Fibroblast of lung (primary cell): Measurements from ENCODE around the gene PHF20. TPM values are rescaled to one million over a fixed set of nuclear protein-coding genes. Genes with fewer than 3 reads are reported as not detected.
A peak's percentile ranks its signal among the peaks of the same experiment; 100 is the strongest.
"Not testable (repeated sequence)": the region's sequence is repeated elsewhere in the genome, so short reads cannot be mapped to it uniquely, and the experiment has no call there.

Experiments used
- DNase-seq, 2 donors: peaks; one replicate each; pipeline versions ENCODE4 v3.0.0 to v3.0.0-alpha.2; 2010; ENCODE audit warnings: low read depth in 2 of 2
- H2AFZ ChIP-seq: 2 replicates; pipeline ENCODE4 v1.5.1; 2012; ENCODE audit warnings: low read length, control low read depth, inconsistent platforms
- H3K27ac ChIP-seq: 2 replicates; pipeline ENCODE4 v1.5.1; 2011; ENCODE audit warnings: low read length, control low read depth; ENCODE audit not compliant: insufficient read depth
- H3K27me3 ChIP-seq: 2 replicates; pipeline ENCODE4 v1.5.1; 2011; ENCODE audit warnings: mild to moderate bottlenecking, low read length; ENCODE audit not compliant: control insufficient read depth, insufficient read depth
- H3K36me3 ChIP-seq: 2 replicates; pipeline ENCODE4 v1.5.1; 2011; ENCODE audit warnings: low read length; ENCODE audit not compliant: control insufficient read depth, insufficient read depth
- H3K4me1 ChIP-seq: 2 replicates; pipeline ENCODE4 v1.5.1; 2011; ENCODE audit warnings: low read length; ENCODE audit not compliant: control insufficient read depth, insufficient read depth; ENCODE audit errors: extremely low read depth
- H3K4me2 ChIP-seq: 2 replicates; pipeline ENCODE4 v1.5.1; 2011; ENCODE audit warnings: low read length, control low read depth; ENCODE audit not compliant: insufficient read depth; ENCODE audit errors: extremely low read depth
- H3K4me3 ChIP-seq, 4 experiments: fragments of 200-600 bp in 1 of 4; sonication (generic) in 1 of 4; replicated peaks in 1 of 4; 2 replicates each; pipeline ENCODE4 v1.5.1; 2011 to 2016; ENCODE audit warnings: low read length in 4 of 4, low read depth in 3 of 4, mild to moderate bottlenecking in 3 of 4, control low read depth in 2 of 4, inconsistent platforms in 1 of 4, mixed read lengths in 1 of 4; ENCODE audit not compliant: insufficient read depth in 1 of 4; ENCODE audit errors: control extremely low read depth in 1 of 4
- H3K79me2 ChIP-seq: 2 replicates; pipeline ENCODE4 v1.5.1; 2012; ENCODE audit warnings: mild to moderate bottlenecking, low read length, inconsistent platforms; ENCODE audit not compliant: control insufficient read depth, insufficient read depth
- H3K9ac ChIP-seq: 2 replicates; pipeline ENCODE4 v1.5.1; 2011; ENCODE audit warnings: mild to moderate bottlenecking, low read length, control low read depth; ENCODE audit not compliant: insufficient read depth
- H3K9me3 ChIP-seq: 2 replicates; pipeline ENCODE4 v1.5.1; 2012; ENCODE audit warnings: low read depth, low read length; ENCODE audit not compliant: control insufficient read depth, insufficient read depth
- H4K20me1 ChIP-seq: 2 replicates; pipeline ENCODE4 v1.5.1; 2011; ENCODE audit warnings: low read length; ENCODE audit not compliant: control insufficient read depth, insufficient read depth; ENCODE audit errors: extremely low read depth
- EZH2 ChIP-seq: IDR thresholded peaks from 2 replicates; pipeline ENCODE4 v1.5.1; 2012; ENCODE audit warnings: low read length, control low read depth, mild to moderate bottlenecking; ENCODE audit errors: missing control alignments
- polyA plus RNA-seq, 2 donors: library from polyadenylated mRNA; depleted of rRNA in 1 of 2; stranded (reverse) in 1 of 2; unstranded in 1 of 2; fragments of >200 nt; gene quantifications; 2 replicates each; pipeline ENCODE4 v1.2.1, GENCODE V29; 2011 to 2012; ENCODE audit warnings: missing spikeins in 1 of 2
- total RNA-seq: library from RNA; depleted of rRNA; stranded (reverse); fragments of >200 nt; gene quantifications from 2 replicates; pipeline ENCODE4 v1.2.1, GENCODE V29; 2014
- TF ChIP-seq, protein P1 (sequence below), 2 donors: IDR thresholded peaks in 1 of 2; conservative IDR thresholded peaks in 1 of 2; 1 replicate in 1 of 2; 2 replicates in 1 of 2; pipeline ENCODE4 v1.5.1; 2011 to 2012; ENCODE audit warnings: low read length in 2 of 2, control low read depth in 1 of 2, inconsistent platforms in 1 of 2, low read depth in 1 of 2, mild to moderate bottlenecking in 1 of 2

The PHF20 gene
- total and polyA plus RNA-seq, 2 donors (not counting 1 experiment from before 2014, with no cell fraction given) = 31.4 to 40.1 TPM

DNA sequence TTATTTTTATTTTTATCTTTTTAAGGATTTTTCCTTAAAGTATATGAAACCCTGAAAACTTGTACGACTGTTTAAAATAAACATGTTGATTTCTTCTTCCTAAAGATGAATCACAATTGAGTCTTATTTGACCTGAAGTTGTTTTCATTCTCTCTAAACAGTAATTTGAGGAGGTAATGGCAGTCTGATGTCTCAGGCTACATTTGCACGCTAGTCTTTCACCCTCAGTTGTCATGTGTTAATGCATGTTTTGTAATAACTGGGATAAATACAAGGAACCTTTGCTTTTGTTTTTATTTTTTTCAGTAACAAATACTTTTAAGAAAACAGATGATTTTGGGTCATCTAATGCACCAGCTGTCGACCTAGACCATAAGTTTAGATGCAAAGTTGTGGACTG, 127.2 kb downstream of the PHF20 start:
- no peak overlapping the region for H3K9ac ChIP-seq
- peaks cover 2% of the 10 kb centered on the region for H3K79me2 ChIP-seq
- H3K9me3 ChIP-seq = no peaks in the 10 kb centered on the region
- no peak overlapping the region for H3K4me3 ChIP-seq
- no peak overlapping the region for H3K4me2 ChIP-seq
- H3K36me3 ChIP-seq = no peaks in the 10 kb centered on the region
- TF ChIP-seq, protein P1, sequence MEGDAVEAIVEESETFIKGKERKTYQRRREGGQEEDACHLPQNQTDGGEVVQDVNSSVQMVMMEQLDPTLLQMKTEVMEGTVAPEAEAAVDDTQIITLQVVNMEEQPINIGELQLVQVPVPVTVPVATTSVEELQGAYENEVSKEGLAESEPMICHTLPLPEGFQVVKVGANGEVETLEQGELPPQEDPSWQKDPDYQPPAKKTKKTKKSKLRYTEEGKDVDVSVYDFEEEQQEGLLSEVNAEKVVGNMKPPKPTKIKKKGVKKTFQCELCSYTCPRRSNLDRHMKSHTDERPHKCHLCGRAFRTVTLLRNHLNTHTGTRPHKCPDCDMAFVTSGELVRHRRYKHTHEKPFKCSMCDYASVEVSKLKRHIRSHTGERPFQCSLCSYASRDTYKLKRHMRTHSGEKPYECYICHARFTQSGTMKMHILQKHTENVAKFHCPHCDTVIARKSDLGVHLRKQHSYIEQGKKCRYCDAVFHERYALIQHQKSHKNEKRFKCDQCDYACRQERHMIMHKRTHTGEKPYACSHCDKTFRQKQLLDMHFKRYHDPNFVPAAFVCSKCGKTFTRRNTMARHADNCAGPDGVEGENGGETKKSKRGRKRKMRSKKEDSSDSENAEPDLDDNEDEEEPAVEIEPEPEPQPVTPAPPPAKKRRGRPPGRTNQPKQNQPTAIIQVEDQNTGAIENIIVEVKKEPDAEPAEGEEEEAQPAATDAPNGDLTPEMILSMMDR (conservative IDR thresholded peaks at IDR 0.05 in 1 of 2, IDR thresholded peaks at IDR 0.05 in 1 of 2; ENCODE audit: low read depth in 1 of 2, low read length in 2 of 2) = no peak
- TF ChIP-seq EZH2 = no peak
- no peak overlapping the region for H2AFZ ChIP-seq
- peaks cover 9% of the 10 kb centered on the region for H3K4me1 ChIP-seq
- no peaks in the 10 kb centered on the region for H3K27me3 ChIP-seq
- DNase-seq = no peak
- H3K27ac ChIP-seq = no peak overlapping the region
- H4K20me1 ChIP-seq = no peaks in the 10 kb centered on the region

DNA sequence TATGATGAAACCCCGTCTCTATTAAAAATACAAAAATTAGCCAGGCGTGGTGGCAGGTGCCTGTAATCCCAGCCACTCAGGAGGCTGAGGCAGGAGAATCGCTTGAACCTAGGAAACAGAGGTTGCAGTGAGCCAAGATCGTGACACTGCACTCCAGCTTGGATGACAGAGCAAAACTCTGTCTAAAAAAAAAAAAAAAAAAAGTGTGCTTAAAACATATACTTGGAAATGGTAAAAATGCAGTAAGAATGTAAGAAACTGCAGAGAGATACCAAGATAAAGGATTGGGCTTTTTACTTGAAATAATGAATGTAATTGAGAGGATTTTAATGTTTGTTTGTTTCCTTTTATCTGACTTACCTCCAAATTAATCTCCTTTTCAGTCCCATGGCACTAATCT, 129.4 kb downstream of the PHF20 start:
- H3K36me3 ChIP-seq, H3K27me3 ChIP-seq, H3K9ac ChIP-seq, H3K9me3 ChIP-seq, DNase-seq, H3K79me2 ChIP-seq, H3K4me3 ChIP-seq, H2AFZ ChIP-seq, H3K4me2 ChIP-seq, H4K20me1 ChIP-seq, H3K4me1 ChIP-seq: not testable (repeated sequence)
- H3K27ac ChIP-seq = peak overlapping the region; percentile 76

DNA sequence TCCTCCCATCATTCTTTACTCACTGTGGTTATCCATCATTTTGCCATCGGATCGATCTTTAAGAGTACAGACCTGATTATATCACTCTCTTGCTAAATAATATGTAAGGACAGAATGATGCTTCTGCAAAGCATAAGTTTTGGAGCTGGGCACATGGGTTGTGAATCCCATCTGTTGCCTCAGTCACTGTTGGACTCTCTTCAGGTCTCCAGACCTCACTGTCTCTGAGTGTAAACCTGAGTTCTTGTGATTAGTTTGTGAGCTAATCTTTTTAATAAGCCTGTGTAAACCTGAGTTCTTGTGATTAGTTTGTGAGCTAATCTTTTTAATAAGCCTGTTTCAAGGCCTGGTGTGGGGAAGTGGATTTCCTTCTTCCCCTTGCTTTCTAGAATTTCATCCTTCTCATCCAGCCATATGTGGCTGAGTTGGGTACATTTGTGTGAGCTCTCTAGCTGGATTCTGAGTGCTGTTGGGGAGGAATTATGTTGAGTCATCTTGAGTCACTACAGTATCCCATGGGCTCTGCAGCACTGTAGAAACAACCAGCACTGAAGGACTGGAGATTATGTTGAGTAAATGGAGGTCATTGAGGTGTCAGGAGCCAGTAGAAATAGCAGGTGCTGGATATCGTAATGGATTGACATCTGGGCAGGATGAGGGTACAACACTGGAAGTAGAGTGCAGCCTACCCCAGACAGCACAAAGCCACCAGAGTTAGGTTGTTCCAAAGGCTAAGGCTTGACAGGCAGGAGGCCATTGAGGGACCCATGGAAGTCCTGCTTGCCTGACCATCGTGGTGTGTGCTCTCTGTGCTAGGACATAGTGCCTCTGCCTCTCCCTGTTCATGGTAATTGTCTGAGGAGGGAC, 130.1 kb downstream of the PHF20 start:
- Histone ChIP-seq H4K20me1 (no peaks in the 10 kb centered on the region), H3K79me2 (peaks cover 2% of the 10 kb centered on the region), H3K4me1 (peaks cover 9% of the 10 kb centered on the region), H3K36me3 (peaks cover 3% of the 10 kb centered on the region), H3K27me3 (no peaks in the 10 kb centered on the region), H3K9me3 (no peaks in the 10 kb centered on the region), H3K4me3 (no peak overlapping the region), H2AFZ (no peak overlapping the region), H3K27ac (peak overlapping the region; percentile 76), H3K4me2 (peak overlapping the region; percentile 52), H3K9ac (no peak overlapping the region)
- peak; percentile 90 to 92 for DNase-seq
- TF ChIP-seq, protein P1 (conservative IDR thresholded peaks at IDR 0.05 in 1 of 2, IDR thresholded peaks at IDR 0.05 in 1 of 2; ENCODE audit: low read depth in 1 of 2, low read length in 2 of 2) = no peak
- no peak for TF ChIP-seq EZH2
